Epithelial cell of proximal tubule (primary cell): ENCODE data around the gene CFAP54. TPM values are rescaled to one million over a fixed set of nuclear protein-coding genes. Genes with fewer than 3 reads are reported as not detected.

Experiments
- DNase-seq: peaks from one replicate; pipeline ENCODE4 v3.0.0-alpha.2; 2011; ENCODE audit warnings: low read depth
- H3K4me3 ChIP-seq: 2 replicates; pipeline ENCODE4 v1.5.1; 2011; ENCODE audit warnings: low read depth, mild to moderate bottlenecking, low read length
- CTCF ChIP-seq: conservative IDR thresholded peaks from 2 replicates; pipeline ENCODE4 v1.5.1; 2012; ENCODE audit warnings: low read depth, mild to moderate bottlenecking, low read length
- total RNA-seq: library from RNA; depleted of rRNA; stranded (reverse); fragments of >200 nt; gene quantifications from 2 replicates; pipeline ENCODE4 v1.2.3, GENCODE V29; 2015

CFAP54 gene
- total RNA-seq, 1 donor from 2014 or later: 0.40 TPM

- no peak overlapping the region for H3K4me3 ChIP-seq
- DNase-seq: no peak
- TF ChIP-seq CTCF: no peak
Observed at GRCh38 chr12:96529912-96530311, 40.5 kb downstream of the CFAP54 start.

GRCh38 chr12:96534339-96534738 lies 45.0 kb downstream of the CFAP54 start:
- no peak for TF ChIP-seq CTCF
- DNase-seq: no peak
- no peak overlapping the region for H3K4me3 ChIP-seq

- no peak for TF ChIP-seq CTCF
- H3K4me3 ChIP-seq: no peak overlapping the region
- DNase-seq: no peak
Observed at GRCh38 chr12:96548384-96548783, 59.0 kb downstream of the CFAP54 start.

- no peak overlapping the region for H3K4me3 ChIP-seq
- no peak for DNase-seq
- no peak for TF ChIP-seq CTCF
Observed at GRCh38 chr12:96549341-96549740, 60.0 kb downstream of the CFAP54 start.

- TF ChIP-seq CTCF: no peak
- DNase-seq: no peak
- H3K4me3 ChIP-seq: no peak overlapping the region
Observed at GRCh38 chr12:96570579-96570978, 81.2 kb downstream of the CFAP54 start.

- TF ChIP-seq CTCF: no peak
- no peak for DNase-seq
- H3K4me3 ChIP-seq: no peak overlapping the region
Observed at GRCh38 chr12:96571101-96571862, 81.9 kb downstream of the CFAP54 start.

GRCh38 chr12:96578526-96579125 lies 89.2 kb downstream of the CFAP54 start:
- H3K4me3 ChIP-seq: no peak overlapping the region
- peak; percentile 70 for TF ChIP-seq CTCF
- peak; percentile 22 for DNase-seq
